K562 (cell line): Measurements from ENCODE around the gene NASP. TPM values are rescaled to one million over a fixed set of nuclear protein-coding genes. Genes with fewer than 3 reads are reported as not detected.

Experiments
- CC2D1A ChIP-seq: fragments of 450-650 bp; IDR thresholded peaks from 2 replicates; pipeline ENCODE4 v1.6.1; 2017; ENCODE audit warnings: mild to moderate bottlenecking
- CHD2 ChIP-seq: IDR thresholded peaks from 2 replicates; pipeline ENCODE4 v1.6.1; 2011; ENCODE audit warnings: low read depth, low read length
- GTF2F1 ChIP-seq: IDR thresholded peaks from 2 replicates; pipeline ENCODE4 v1.6.1; 2011; ENCODE audit warnings: low read depth, low read length, improper control_type of control experiment
- HDAC6 ChIP-seq: IDR thresholded peaks from 2 replicates; pipeline ENCODE4 v1.6.1; 2012; ENCODE audit warnings: low read depth, mild to moderate bottlenecking, control low read depth, inconsistent platforms, low read length, moderate library complexity
- MCM3 ChIP-seq: fragments of 450-650 bp; IDR thresholded peaks from 2 replicates; pipeline ENCODE4 v1.6.1; 2016
- NCOR1 ChIP-seq: fragments of 450-650 bp; IDR thresholded peaks from 2 replicates; pipeline ENCODE4 v1.6.1; 2016; ENCODE audit warnings: mild to moderate bottlenecking, moderate library complexity
- POLR2AphosphoS2 ChIP-seq: IDR thresholded peaks from 2 replicates; pipeline ENCODE4 v1.6.1; 2012; ENCODE audit warnings: low read length, improper control_type of control experiment
- POLR2G ChIP-seq: fragments of 200-400 bp; formaldehyde crosslinking; IDR thresholded peaks from 2 replicates; pipeline ENCODE4 v1.6.1; 2017; ENCODE audit warnings: low read depth, mild to moderate bottlenecking, antibody characterized with exemption, low read length, moderate library complexity
- RFX5 ChIP-seq: IDR thresholded peaks from 2 replicates; pipeline ENCODE4 v1.6.1; 2011; ENCODE audit warnings: low read depth, mild to moderate bottlenecking, improper control_type of control experiment, low read length
- ZNF75A ChIP-seq: fragments of 450-650 bp; formaldehyde crosslinking; IDR thresholded peaks from 2 replicates; pipeline ENCODE4 v1.4.0; 2020; ENCODE audit warnings: mild to moderate bottlenecking
- polyA plus RNA-seq, 8 experiments: library from polyadenylated mRNA; depleted of rRNA in 4 of 8; stranded (reverse) in 5 of 8; unstranded in 3 of 8; fragments of >200 nt; fragmentation: Nextera tagmentation in 2 of 8; fragmentation: Illumina TruSeq in 1 of 8; extraction: Ambion mirVana in 2 of 8; extraction: Trizol in 1 of 8; gene quantifications; 2 replicates each; pipeline versions ENCODE4 v1.2.1 to v1.2.3, GENCODE V29; 2011 to 2014; ENCODE audit warnings: inconsistent platforms in 1 of 8, missing spikeins in 1 of 8
- total RNA-seq, 7 experiments: library from RNA; depleted of rRNA in 6 of 7; stranded (reverse); fragments of >200 nt in 6 of 7; fragmentation: Illumina TruSeq in 2 of 7; extraction: Trizol in 2 of 7; gene quantifications; 2 replicates each; pipeline versions ENCODE4 v1.2.1 to v1.2.3, GENCODE V29; 2011 to 2021; ENCODE audit warnings: low replicate concordance in 1 of 7
- TF ChIP-seq, protein P1 (sequence below): fragments of 450-650 bp; formaldehyde crosslinking; IDR thresholded peaks from 2 replicates; pipeline ENCODE4 v1.4.0; 2020; ENCODE audit warnings: mild to moderate bottlenecking, moderate library complexity
- TF ChIP-seq, protein P2 (sequence below): sonication (generic); formaldehyde crosslinking; IDR thresholded peaks from 2 replicates; pipeline ENCODE4 v1.8.1; 2023; ENCODE audit warnings: mild to moderate bottlenecking, missing genetic modification reagents
- TF ChIP-seq, protein P3 (sequence below): sonication (generic); formaldehyde crosslinking; IDR thresholded peaks from 2 replicates; pipeline ENCODE4 v1.8.1; 2023; ENCODE audit warnings: mild to moderate bottlenecking, missing genetic modification reagents

Gene NASP
- total and polyA plus RNA-seq, 9 of the 15 experiments (the other 6 are each of a cell fraction or from before 2014, with no cell fraction given) = 199 to 578 (median 419) TPM

DNA sequence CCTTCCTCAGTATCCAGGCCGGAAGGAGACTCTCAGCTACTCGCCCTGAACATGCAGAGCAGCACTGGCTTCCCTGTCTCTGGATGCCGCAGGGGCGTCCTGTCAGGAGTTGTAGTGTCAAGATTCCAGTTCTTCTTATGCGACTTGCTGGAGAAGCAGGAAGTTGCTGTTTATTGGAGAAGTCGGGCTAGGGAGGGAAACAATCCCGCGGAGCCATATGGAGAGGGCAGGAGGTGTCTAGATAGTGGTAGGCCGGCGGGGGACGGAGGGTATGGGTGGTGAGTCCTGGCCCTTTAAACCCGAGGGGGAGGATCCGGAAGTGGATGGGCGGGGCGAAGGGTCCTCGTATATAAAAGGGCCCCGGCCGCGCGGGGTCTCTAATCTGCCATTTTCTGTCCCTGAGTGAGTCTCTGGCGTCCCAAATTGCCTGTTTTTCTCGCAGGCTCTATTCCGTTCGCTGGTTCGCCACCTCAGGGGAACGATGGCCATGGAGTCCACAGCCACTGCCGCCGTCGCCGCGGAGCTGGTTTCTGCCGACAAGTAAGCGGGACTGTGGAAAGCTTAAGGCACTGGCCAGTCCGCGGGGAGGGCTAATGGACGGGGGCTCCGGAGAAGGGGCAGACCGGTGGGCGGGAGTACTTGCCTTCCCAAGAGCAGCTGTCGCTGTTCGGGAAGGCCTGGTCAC lies at the start of gene NASP (continued):
- TF ChIP-seq, protein P1, sequence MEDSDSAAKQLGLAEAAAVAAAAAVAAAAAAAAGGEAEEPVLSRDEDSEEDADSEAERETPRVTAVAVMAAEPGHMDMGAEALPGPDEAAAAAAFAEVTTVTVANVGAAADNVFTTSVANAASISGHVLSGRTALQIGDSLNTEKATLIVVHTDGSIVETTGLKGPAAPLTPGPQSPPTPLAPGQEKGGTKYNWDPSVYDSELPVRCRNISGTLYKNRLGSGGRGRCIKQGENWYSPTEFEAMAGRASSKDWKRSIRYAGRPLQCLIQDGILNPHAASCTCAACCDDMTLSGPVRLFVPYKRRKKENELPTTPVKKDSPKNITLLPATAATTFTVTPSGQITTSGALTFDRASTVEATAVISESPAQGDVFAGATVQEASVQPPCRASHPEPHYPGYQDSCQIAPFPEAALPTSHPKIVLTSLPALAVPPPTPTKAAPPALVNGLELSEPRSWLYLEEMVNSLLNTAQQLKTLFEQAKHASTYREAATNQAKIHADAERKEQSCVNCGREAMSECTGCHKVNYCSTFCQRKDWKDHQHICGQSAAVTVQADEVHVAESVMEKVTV = no peak
- peak; percentile 87; the same call in 1 of the 2 replicates for TF ChIP-seq HDAC6
- peak; percentile 98 for TF ChIP-seq POLR2G
- peak; percentile 97 for TF ChIP-seq GTF2F1
- TF ChIP-seq, protein P2, sequence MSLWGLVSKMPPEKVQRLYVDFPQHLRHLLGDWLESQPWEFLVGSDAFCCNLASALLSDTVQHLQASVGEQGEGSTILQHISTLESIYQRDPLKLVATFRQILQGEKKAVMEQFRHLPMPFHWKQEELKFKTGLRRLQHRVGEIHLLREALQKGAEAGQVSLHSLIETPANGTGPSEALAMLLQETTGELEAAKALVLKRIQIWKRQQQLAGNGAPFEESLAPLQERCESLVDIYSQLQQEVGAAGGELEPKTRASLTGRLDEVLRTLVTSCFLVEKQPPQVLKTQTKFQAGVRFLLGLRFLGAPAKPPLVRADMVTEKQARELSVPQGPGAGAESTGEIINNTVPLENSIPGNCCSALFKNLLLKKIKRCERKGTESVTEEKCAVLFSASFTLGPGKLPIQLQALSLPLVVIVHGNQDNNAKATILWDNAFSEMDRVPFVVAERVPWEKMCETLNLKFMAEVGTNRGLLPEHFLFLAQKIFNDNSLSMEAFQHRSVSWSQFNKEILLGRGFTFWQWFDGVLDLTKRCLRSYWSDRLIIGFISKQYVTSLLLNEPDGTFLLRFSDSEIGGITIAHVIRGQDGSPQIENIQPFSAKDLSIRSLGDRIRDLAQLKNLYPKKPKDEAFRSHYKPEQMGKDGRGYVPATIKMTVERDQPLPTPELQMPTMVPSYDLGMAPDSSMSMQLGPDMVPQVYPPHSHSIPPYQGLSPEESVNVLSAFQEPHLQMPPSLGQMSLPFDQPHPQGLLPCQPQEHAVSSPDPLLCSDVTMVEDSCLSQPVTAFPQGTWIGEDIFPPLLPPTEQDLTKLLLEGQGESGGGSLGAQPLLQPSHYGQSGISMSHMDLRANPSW = peak; percentile 75; the same call in 1 of the 2 replicates
- TF ChIP-seq CHD2 = peak; percentile 45; the same call in 1 of the 2 replicates
- TF ChIP-seq NCOR1 = peak; percentile 65
- TF ChIP-seq POLR2AphosphoS2 = peak; percentile 93
- TF ChIP-seq, protein P3, sequence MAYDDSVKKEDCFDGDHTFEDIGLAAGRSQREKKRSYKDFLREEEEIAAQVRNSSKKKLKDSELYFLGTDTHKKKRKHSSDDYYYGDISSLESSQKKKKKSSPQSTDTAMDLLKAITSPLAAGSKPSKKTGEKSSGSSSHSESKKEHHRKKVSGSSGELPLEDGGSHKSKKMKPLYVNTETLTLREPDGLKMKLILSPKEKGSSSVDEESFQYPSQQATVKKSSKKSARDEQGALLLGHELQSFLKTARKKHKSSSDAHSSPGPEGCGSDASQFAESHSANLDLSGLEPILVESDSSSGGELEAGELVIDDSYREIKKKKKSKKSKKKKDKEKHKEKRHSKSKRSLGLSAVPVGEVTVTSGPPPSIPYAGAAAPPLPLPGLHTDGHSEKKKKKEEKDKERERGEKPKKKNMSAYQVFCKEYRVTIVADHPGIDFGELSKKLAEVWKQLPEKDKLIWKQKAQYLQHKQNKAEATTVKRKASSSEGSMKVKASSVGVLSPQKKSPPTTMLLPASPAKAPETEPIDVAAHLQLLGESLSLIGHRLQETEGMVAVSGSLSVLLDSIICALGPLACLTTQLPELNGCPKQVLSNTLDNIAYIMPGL (CRISPR knock-in tag) = peak; percentile 68; the same call in 1 of the 2 replicates
- no peak for TF ChIP-seq MCM3
- peak; percentile 37 for TF ChIP-seq RFX5
- no peak for TF ChIP-seq ZNF75A (CRISPR knock-in tag)
- TF ChIP-seq CC2D1A = peak; percentile 53; the same call in 1 of the 2 replicates
